Measurements from ENCODE around the gene GARIN3.

- TF ChIP-seq, protein P1, sequence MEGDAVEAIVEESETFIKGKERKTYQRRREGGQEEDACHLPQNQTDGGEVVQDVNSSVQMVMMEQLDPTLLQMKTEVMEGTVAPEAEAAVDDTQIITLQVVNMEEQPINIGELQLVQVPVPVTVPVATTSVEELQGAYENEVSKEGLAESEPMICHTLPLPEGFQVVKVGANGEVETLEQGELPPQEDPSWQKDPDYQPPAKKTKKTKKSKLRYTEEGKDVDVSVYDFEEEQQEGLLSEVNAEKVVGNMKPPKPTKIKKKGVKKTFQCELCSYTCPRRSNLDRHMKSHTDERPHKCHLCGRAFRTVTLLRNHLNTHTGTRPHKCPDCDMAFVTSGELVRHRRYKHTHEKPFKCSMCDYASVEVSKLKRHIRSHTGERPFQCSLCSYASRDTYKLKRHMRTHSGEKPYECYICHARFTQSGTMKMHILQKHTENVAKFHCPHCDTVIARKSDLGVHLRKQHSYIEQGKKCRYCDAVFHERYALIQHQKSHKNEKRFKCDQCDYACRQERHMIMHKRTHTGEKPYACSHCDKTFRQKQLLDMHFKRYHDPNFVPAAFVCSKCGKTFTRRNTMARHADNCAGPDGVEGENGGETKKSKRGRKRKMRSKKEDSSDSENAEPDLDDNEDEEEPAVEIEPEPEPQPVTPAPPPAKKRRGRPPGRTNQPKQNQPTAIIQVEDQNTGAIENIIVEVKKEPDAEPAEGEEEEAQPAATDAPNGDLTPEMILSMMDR (conservative IDR thresholded peaks at IDR 0.05), result no peak
- no peak for TF ChIP-seq EZH2 (IDR thresholded peaks at IDR 0.05; ENCODE audit: low read depth)
Measured at GRCh38 chr5:157164521-157164920, 1.5 kb downstream of the GARIN3 start.

Measured in PC-9 (cell line).